ENCODE data around the gene MGP.

DNA sequence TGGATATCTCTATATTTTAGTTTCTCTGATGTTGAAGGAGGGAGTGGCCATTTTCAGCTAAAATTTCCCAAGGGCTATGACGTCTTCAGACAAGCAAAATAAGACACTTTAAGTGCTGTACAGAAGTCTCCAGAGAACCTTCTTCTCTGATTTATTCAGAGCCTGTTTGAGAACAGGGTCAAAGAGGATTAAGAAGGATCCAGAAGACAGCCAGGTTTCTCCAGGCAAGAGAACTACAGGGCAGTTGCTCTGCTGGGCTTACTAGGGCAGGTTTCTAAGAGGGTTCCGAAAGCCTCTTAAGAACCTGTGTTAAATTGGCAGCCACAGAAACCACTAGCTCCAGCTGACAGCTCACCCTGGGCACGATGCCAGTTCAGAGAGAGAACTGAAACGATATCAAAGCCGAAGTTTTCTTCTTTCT is 1.2 kb downstream of the MGP start:
- TF ChIP-seq CTCF (IDR thresholded peaks at IDR 0.05; ENCODE audit: low read length) (no peak), EZH2 (IDR thresholded peaks at IDR 0.05; ENCODE audit: borderline replicate concordance, low read length) (no peak)
